ENCODE measurements around the gene VIPR2.

- TF ChIP-seq SMC3 (conservative IDR thresholded peaks at IDR 0.05; ENCODE audit: poor library complexity) (no peak), REST (IDR thresholded peaks at IDR 0.05; ENCODE audit: borderline replicate concordance) (no peak), CTCF (IDR thresholded peaks at IDR 0.05; ENCODE audit: poor library complexity, severe bottlenecking) (no peak), EZH2 (IDR thresholded peaks at IDR 0.05; ENCODE audit: borderline replicate concordance, insufficient read depth, low read length, poor library complexity, severe bottlenecking) (no peak), POLR2AphosphoS5 (IDR thresholded peaks at IDR 0.05) (no peak), TAF1 (IDR thresholded peaks at IDR 0.05; ENCODE audit: low read depth) (no peak)
Observed at GRCh38 chr7:159136013-159136412, 8.7 kb downstream of the VIPR2 start.

Measured in neural cell (in vitro differentiated cells).